HG03469 (cell line): Measurements from ENCODE around the gene SLCO2A1.

ENCODE experiments used
- ATAC-seq: cut with Tn5 transposase; IDR thresholded peaks from one replicate; pipeline ENCODE4 v1.9.1; 2021; ENCODE audit warnings: mild to moderate bottlenecking, moderate library complexity, moderate number of reproducible peaks; ENCODE audit not compliant: unreplicated experiment

The SLCO2A1 gene

GRCh38 chr3:133983576-133984560 is 45.9 kb downstream of the SLCO2A1 start:
- ATAC-seq = no peak

DNA sequence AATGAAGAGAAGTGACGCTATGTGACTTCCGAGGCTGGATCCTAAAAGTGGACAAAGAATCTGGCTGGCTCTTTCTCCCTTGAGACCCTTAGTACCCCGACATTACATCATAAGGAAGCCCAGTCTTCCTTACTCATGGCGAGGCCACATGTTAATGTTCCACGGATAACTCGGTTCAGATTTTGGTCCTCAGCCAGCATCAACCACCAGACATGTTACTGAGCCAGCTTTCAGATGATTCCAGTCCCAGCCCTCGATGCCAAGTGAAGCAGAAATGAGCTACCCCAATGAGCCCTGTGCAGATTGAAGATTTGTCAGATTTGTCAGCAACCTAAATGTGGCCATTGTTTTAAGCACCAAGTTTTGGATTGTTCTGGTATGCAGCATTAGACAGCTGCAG is 46.6 kb downstream of the SLCO2A1 start:
- no peak for ATAC-seq

GRCh38 chr3:133980550-133980949 is 49.2 kb downstream of the SLCO2A1 start:
- ATAC-seq = no peak

- no peak for ATAC-seq
Observed at GRCh38 chr3:133980035-133980434, 49.7 kb downstream of the SLCO2A1 start.

- ATAC-seq = no peak
Observed at GRCh38 chr3:133979553-133979952, 50.2 kb downstream of the SLCO2A1 start.

DNA sequence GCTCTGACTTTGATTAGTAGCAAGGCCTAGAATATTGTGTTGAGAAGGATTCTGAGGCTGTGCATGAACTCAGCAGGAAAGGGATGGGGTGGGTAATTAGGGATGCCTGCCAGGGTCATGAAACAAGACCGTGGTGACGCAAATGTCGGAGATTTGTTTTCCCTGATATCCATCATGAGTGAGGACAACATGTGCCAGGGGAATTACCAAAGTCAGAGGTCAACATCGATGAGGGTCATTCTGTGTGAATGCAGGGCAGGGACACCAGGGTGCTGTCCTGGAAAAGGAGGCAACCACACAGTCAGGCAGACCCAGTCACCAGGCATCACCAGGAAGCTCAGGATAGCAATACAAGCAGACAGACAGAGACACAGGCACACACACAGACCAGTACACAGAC is 52.2 kb downstream of the SLCO2A1 start:
- no peak for ATAC-seq

GRCh38 chr3:133973249-133973980 is 56.3 kb downstream of the SLCO2A1 start:
- ATAC-seq = no peak

- no peak for ATAC-seq
Observed at GRCh38 chr3:133972156-133972555, 57.6 kb downstream of the SLCO2A1 start.

DNA sequence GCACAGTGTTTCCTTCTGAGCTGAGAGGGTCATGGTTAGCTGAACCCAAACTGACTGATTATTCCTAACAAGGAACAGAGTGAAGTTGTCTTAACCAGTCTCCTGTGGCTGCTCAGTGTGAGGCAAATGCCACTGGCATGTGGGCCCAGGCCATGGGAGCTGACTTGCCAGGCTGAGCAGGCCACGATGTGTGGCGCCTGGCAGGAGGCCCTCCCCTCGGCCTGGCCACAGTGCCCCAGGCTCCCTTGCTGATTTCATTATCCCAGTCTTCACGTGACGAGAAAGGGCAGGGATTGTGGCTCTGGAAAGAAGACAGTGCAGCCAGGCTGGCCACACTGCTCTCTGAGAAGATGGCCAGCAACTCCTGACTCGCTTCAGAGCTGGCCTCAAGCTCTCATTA is 58.8 kb downstream of the SLCO2A1 start:
- no peak for ATAC-seq

DNA sequence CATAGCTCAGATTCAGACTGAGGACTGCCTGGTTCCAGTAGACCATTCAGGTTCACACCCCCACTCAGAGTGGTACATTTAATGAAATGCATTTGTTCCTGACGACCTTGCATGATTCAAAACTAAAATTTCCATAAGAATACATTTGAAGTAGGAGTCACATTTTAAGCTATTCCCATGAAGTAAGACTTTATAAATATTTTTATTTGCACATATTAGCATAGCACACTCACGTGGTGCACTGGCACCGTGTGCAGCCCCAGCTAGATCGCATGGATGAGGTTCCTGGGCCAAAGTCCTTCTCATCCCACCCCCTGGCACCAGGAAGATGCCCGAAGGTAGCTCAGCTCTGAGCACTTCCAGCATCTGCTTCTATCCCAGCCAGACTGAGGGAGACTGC is 59.4 kb downstream of the SLCO2A1 start:
- no peak for ATAC-seq

DNA sequence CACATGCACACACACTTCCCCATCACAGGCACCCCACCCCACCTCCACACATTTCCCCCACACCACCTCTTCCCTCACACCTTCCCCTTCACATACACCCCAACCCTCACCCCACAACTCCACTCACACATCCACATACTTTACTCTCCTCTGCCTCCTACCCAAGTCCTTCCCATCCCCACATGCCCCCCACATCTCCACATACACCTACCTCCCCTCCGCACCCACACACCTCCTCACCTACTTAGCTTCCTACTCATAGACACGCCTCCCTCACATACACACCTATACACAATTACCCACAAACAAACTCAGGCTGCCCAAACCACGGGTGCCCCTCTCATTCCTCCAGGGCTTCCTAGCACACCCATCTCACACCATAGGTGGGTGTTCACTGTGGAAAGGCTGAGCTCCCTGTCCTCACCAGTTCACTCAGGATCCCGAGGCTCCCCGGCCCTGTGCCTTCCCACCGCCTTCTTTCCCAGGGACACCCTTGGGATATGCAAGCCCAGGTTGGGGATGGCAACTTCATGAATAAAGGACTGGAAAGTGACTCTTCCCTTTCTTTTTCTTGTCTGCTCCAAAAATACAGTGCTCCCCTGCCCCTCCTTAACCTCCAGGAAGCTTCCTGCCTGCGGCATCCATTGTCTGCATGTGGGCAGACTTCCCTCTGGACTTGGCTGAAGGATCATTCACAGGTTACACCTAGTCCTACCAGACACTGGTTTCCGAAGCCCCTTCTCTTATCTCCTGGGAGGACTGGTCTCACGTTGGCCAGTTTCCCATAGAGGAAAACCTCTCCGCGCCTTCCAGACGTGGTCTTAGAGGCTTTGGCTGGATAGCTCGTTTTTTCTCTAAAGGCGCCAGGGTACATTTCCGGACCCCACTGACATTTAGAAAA is 61.5 kb downstream of the SLCO2A1 start:
- no peak for ATAC-seq

DNA sequence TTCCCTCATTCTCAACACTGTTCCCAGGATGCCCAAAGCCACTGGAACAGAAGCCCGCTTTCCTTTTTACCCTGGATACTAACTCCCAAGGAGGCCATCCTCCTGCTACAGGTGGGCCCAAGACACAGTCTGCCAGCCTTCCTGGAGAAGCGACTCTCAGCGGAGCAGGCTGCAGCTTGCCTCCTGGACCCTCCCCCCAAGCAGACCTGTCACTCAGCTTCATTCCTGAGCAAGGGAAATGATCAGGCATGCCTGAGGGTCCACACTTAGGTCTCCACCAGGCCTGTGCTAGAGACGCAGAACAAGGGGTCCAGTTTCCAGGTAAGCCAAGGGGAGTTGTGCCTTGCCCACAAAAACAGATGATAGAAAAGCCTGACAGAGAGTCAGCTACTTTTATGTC is 62.8 kb downstream of the SLCO2A1 start:
- no peak for ATAC-seq

DNA sequence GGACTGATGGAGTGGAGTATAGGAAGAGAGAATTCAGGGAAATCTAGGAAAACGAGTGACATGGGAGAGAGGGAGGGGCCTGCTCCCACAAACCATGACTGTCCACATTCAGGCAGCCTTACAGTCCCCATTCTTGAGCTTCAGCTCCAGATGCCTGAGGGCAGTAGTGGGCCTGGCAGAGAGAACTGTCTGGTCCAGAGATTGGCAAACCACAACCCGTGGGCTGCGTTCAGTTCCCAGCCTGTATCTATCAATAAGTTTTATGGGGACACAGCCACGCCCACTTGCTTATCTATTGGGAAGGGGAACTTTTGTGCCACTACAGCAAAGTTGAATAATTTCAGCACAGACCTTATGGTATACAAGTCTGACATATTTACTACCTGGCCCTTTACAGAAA is 63.8 kb downstream of the SLCO2A1 start:
- no peak for ATAC-seq

DNA sequence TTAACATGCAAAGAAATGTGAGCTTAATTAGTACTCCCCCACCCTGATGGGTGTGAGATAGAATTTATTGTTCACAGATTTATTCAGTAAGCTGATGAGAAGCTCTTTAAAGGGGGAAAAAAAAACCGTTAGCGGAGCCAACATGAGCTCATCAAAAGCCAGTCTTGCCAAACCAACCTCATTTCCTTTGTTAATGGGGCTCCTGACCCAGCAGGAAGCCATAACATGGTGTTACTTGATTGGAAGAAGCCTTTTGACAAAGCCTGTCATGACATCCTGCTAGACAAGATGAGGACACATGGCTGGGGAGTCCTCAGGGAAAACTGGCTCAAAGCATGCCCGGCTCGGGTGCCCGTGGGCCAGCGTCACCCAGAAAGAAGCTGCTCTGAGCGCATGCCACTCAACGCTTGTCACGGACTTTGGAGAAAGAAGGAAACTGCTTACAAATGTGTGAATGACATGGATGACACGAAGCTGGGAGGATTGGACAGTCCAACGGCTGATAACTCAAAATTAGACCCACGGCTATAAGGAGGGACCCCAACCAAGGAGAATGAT is 64.6 kb downstream of the SLCO2A1 start:
- no peak for ATAC-seq

DNA sequence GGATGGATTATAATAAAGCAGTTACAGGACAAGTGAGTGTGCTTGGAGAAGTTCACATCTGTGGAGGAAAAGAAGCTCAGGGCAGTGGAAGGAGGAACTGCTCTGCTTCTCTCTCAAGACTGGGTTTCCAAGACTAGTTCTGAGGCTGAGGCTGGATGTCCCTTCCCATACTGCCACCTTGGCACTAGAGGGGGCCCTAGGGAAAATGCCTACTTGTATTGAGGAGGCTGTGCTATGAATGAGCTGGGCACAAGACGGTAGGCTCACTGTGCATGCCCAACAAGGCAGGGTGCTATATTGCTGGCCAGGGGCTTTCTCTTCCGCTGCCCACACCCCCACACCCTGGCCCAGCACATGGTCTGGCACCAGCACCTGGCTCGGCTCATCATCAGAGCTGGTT is 65.2 kb downstream of the SLCO2A1 start:
- ATAC-seq = no peak

- ATAC-seq = no peak
Observed at GRCh38 chr3:133963657-133964396, 65.9 kb downstream of the SLCO2A1 start.

DNA sequence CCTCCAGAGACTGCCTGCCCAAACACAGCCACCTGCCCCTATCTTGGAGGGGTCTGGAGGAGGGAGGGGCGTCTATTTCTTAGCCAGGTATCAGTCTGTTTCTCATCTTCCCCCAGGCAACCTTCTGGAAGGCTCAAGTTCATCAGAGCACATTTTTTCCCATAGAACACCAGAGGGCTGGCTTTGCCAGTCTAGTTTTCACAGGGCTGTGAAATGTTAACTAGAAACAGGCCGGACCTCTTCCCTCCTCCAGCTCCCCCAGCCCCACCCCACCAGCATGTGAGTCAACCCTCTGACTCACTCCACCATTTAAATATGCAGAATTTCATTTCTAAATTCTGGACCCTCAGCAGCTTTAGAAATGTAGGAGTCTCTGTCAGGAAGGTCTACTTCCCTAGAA is 66.9 kb downstream of the SLCO2A1 start:
- ATAC-seq = no peak

DNA sequence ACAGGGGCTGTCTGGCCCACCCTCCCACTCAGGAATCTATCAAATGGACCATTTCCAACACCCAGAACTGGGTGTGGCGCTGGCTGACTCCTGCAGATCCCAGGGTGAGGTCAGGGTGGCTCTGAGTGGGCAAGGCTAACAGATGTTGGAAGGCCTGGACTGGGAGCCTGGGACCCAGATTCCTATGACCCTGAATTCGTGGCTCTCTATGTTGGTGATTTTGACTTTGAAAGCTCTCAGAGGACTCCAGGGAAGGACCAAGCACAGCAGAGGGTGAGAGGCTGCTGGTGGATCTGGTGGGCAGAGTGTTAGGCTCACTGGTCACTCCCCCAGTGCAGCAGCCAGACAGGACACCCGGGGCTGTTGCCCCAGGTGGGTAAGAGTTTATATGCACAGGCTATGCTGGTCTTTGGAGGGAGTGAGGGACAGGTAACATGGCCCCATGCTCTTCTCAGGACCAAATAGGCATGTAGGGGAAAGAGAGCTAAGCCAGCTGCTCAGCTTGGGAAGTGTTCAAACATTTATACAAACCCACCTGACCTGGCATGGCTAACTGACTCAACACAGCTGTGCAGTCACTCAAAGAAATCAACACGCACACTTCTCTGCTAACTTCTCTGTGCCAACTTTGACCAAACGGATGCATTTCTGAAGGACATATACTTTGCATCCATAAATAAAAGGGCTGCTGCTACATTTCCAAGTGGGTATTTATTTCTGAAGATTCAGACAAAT is 71.5 kb downstream of the SLCO2A1 start:
- no peak for ATAC-seq

GRCh38 chr3:133956982-133957381 is 72.7 kb downstream of the SLCO2A1 start:
- no peak for ATAC-seq
